Measurements from ENCODE around the gene SLC4A2. TPM values are rescaled to one million over a fixed set of nuclear protein-coding genes. Genes with fewer than 3 reads are reported as not detected.

SLC4A2 gene
- total and polyA plus RNA-seq, 8 donors, result 81.7 to 205 (median 104) TPM

DNA sequence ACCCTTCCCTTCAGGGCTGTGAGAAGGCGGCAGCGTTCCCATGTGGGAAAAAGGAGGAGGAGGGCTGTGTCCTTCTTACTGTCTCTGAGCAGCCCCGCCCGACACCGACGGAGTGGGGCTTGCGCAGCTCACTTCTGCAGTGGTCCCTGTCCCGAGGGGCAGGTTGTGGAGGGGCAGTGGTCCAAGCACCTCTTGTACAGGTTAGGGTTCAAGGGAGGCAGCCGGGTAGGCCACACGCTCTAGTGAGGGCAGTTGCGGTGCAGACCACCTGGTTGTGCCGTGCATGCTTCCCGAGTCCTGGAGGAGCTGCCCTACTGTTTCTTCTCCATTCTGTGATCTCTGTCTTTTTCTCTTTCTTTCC is 59.6 kb downstream of the SLC4A2 start:
- intact Hi-C loops (cut with DNase I), result loop anchor here in 1 of 2 donors (10.0 kb wide), 1 partner anchor 224 kb away; no protein-coding TSS in a partner anchor
- H3K27ac ChIP-seq, result no peak overlapping the region
- H3K4me3 ChIP-seq, result no peak overlapping the region
- no peaks in the 10 kb centered on the region for H3K9me3 ChIP-seq
- peaks cover 0 to 74% of the 10 kb centered on the region in 2 donors for H3K36me3 ChIP-seq
- DNase-seq, result peak in 1 of 4 donors; percentile 65
- H3K27me3 ChIP-seq, result peaks cover 0 to 5% of the 10 kb centered on the region in 2 donors
- TF ChIP-seq, protein P1, sequence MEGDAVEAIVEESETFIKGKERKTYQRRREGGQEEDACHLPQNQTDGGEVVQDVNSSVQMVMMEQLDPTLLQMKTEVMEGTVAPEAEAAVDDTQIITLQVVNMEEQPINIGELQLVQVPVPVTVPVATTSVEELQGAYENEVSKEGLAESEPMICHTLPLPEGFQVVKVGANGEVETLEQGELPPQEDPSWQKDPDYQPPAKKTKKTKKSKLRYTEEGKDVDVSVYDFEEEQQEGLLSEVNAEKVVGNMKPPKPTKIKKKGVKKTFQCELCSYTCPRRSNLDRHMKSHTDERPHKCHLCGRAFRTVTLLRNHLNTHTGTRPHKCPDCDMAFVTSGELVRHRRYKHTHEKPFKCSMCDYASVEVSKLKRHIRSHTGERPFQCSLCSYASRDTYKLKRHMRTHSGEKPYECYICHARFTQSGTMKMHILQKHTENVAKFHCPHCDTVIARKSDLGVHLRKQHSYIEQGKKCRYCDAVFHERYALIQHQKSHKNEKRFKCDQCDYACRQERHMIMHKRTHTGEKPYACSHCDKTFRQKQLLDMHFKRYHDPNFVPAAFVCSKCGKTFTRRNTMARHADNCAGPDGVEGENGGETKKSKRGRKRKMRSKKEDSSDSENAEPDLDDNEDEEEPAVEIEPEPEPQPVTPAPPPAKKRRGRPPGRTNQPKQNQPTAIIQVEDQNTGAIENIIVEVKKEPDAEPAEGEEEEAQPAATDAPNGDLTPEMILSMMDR (IDR thresholded peaks at IDR 0.05), result no peak
- peaks cover 0 to 19% of the 10 kb centered on the region in 2 donors for H3K4me1 ChIP-seq
- ATAC-seq, result no peak

DNA sequence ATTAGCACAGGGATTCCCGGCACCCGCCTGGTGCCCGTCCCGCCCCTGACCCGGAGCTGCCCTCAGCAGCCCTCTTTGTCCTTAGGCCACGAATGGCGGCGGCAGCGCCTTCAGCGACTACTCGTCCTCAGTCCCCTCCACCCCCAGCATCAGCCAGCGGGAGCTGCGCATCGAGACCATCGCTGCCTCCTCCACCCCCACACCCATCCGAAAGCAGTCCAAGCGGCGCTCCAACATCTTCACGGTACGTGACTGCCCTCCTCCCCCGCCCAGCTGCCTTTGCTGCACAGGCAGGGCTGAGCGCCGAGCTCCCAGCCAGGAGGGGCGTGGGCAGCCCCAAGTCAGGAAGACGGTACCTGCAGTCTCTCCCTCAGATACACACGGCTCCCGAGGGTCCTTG is 60.5 kb downstream of the SLC4A2 start:
- peak in 1 of 4 donors; percentile 82 for DNase-seq
- H3K9me3 ChIP-seq, result no peaks in the 10 kb centered on the region
- ATAC-seq, result no peak
- TF ChIP-seq, protein P1 (IDR thresholded peaks at IDR 0.05), result no peak
- H3K27me3 ChIP-seq, result no peaks in the 10 kb centered on the region
- H3K36me3 ChIP-seq, result peaks cover 0 to 83% of the 10 kb centered on the region in 2 donors
- intact Hi-C loops (cut with DNase I), result loop anchor here in 1 of 2 donors (5.0 to 10.0 kb wide), 2 partner anchors 182 to 225 kb away; no protein-coding TSS in a partner anchor
- H3K4me3 ChIP-seq, result no peak overlapping the region
- peaks cover 0 to 18% of the 10 kb centered on the region in 2 donors for H3K4me1 ChIP-seq
- no peak overlapping the region for H3K27ac ChIP-seq

DNA sequence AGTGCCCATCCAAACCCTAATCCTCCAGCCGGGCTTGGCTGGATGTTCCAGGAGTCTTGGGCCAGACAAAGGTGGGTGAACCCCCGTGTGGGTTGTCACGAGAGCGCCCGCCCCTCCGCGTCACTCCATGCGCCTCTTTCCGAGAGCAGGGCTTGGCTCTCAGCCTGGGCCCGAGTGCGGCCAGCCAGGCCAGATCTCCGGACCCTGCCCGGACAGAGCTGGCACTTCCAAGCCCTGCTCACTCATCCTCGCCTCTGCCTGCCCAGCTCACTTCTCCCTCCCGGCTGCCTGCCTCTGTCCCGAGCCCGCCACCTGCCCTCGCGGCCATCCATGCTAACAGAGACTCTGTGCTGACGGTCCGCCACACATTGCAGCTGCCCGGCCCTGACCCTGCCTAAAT is 61.5 kb downstream of the SLC4A2 start:
- Histone ChIP-seq H3K36me3 (peaks cover 0 to 93% of the 10 kb centered on the region in 2 donors), H3K27ac (no peak overlapping the region), H3K4me3 (no peak overlapping the region), H3K4me1 (peaks cover 8 to 19% of the 10 kb centered on the region in 2 donors), H3K27me3 (no peaks in the 10 kb centered on the region), H3K9me3 (no peaks in the 10 kb centered on the region)
- peak in 1 of 4 donors; percentile 78 for DNase-seq
- TF ChIP-seq, protein P1 (IDR thresholded peaks at IDR 0.05), result no peak
- intact Hi-C loops (cut with DNase I), result loop anchor here in 1 of 2 donors (5.0 kb wide), 1 partner anchor 181 kb away; no protein-coding TSS in a partner anchor
- no peak for ATAC-seq

DNA sequence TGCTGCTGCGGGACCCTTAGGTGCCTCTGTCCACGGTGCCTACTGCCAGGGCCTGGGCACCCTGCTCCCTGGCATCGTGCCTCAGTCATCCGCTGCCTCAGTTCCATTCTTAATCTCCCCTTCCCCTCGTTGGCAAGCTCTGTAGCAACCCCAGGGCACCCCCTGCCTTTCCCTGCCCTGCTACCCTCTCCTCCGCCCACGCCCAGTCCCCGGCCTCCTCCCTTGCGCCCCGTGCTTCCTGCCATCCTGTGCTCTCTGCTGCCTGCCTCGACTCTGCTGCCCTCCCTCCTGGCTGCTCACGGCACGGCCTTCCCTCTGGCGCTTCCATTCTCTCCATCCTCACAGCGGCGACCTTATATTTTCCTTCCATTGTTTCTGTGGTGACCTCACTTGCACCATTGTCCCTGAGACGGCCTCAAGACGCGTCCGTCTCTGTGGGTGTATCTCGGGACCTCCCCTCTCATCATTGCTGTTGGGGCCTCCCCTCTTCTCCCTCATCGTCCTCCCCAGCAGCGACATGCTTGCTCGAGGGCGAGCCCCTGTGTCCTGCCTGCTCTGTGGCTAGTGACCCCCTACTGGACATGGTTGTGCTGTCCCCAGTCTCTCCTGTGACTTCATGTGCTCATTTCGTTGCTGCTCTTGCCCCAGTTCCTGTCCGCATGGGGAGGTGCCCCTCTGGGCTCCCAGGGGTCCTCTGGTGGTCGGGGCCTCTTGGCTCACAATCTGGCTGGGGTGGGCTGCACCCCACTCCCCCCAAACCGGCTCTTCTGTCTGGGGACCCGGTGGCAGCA is 62.2 kb downstream of the SLC4A2 start:
- DNase-seq (peak in 1 of 4 donors; percentile 73), ATAC-seq (no peak)
- Histone ChIP-seq H3K4me1 (peaks cover 10 to 14% of the 10 kb centered on the region in 2 donors), H3K27ac (no peak overlapping the region), H3K9me3 (no peaks in the 10 kb centered on the region), H3K27me3 (no peaks in the 10 kb centered on the region), H3K4me3 (no peak overlapping the region), H3K36me3 (peaks cover 0 to 97% of the 10 kb centered on the region in 2 donors)
- TF ChIP-seq, protein P1 (IDR thresholded peaks at IDR 0.05), result no peak
- intact Hi-C loops (cut with DNase I), result loop anchor here in 1 of 2 donors (5.0 kb wide), 1 partner anchor 181 kb away; no protein-coding TSS in a partner anchor

DNA sequence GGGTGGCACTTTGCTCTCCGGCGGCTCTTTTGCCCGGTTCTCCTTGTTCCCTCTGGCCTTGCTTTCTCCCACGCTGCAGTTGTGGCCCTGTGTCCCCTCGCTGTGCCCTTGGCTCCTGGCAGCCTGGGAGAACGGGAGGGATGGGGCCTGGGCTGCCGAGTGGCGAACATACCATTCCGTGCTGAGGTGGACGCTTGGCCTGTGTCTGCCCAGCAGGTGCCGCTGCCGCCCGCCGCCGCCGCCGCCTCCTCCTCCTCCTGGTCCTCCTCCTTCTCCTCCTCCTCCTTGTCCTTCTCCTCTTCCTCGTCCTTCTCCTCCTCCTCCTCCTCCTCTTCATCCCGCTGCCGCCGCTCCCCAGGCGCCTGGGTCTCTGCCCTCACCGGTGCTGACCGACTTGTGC is 62.9 kb downstream of the SLC4A2 start:
- Histone ChIP-seq H3K9me3 (no peaks in the 10 kb centered on the region), H3K36me3 (peaks cover 0 to 97% of the 10 kb centered on the region in 2 donors), H3K27ac (no peak overlapping the region), H3K4me3 (no peak overlapping the region), H3K27me3 (no peaks in the 10 kb centered on the region), H3K4me1 (peaks cover 10 to 14% of the 10 kb centered on the region in 2 donors)
- DNase-seq, result peak in 1 of 4 donors; percentile 78
- intact Hi-C loops (cut with DNase I), result loop anchor here in 1 of 2 donors (5.0 kb wide), 1 partner anchor 180 kb away; no protein-coding TSS in a partner anchor
- no peak for ATAC-seq
- TF ChIP-seq, protein P1 (IDR thresholded peaks at IDR 0.05), result no peak
